RWPE2 (cell line): ENCODE results near the gene RGL1.

Experiments used
- ATAC-seq: fragments of 200-7000 bp; cut with Tn5 transposase; 3 replicates; pipeline ENCODE4 v1.9.1; 2021; ENCODE audit warnings: low read depth
- DNase-seq: peaks from one replicate; pipeline ENCODE4 v3.0.0-alpha.2; 2020; ENCODE audit warnings: low spot score
- H3K27ac ChIP-seq: fragments of 450-650 bp; 2 replicates; pipeline ENCODE4 v1.5.1; 2017; ENCODE audit warnings: mild to moderate bottlenecking; ENCODE audit not compliant: poor library complexity, severe bottlenecking
- H3K27me3 ChIP-seq: fragments of 250-450 bp; sonication (Bioruptor Pico); 2 replicates; pipeline ENCODE4 v1.5.1; 2021; ENCODE audit warnings: mild to moderate bottlenecking, moderate library complexity; ENCODE audit not compliant: insufficient read depth, poor library complexity, severe bottlenecking
- H3K36me3 ChIP-seq: fragments of 250-450 bp; sonication (Bioruptor Pico); 2 replicates; pipeline ENCODE4 v1.5.1; 2020; ENCODE audit warnings: low read depth, mild to moderate bottlenecking, moderate library complexity
- H3K4me1 ChIP-seq: fragments of 250-450 bp; sonication (Bioruptor Pico); 2 replicates; pipeline ENCODE4 v1.5.1; 2021; ENCODE audit warnings: mild to moderate bottlenecking, moderate library complexity; ENCODE audit not compliant: insufficient read depth, poor library complexity, severe bottlenecking
- H3K4me3 ChIP-seq: fragments of 250-450 bp; sonication (Bioruptor Pico); 2 replicates; pipeline ENCODE4 v1.5.1; 2021; ENCODE audit warnings: mild to moderate bottlenecking, moderate library complexity; ENCODE audit not compliant: severe bottlenecking
- H3K9me3 ChIP-seq: fragments of 250-450 bp; sonication (Bioruptor Pico); 2 replicates; pipeline ENCODE4 v1.5.1; 2021; ENCODE audit warnings: mild to moderate bottlenecking, moderate library complexity; ENCODE audit not compliant: severe bottlenecking
- CTCF ChIP-seq: fragments of 450-650 bp; IDR thresholded peaks from one replicate; pipeline ENCODE4 v1.5.1; 2017; ENCODE audit warnings: mild to moderate bottlenecking, moderate library complexity; ENCODE audit not compliant: poor library complexity, severe bottlenecking

The RGL1 gene

GRCh38 chr1:183911285-183911684, 106.4 kb downstream of the RGL1 start:
- Histone ChIP-seq H3K9me3 (no peaks in the 10 kb centered on the region), H3K36me3 (no peaks in the 10 kb centered on the region), H3K4me3 (no peak overlapping the region), H3K27me3 (no peaks in the 10 kb centered on the region), H3K27ac (no peak overlapping the region), H3K4me1 (no peaks in the 10 kb centered on the region)
- no peak for DNase-seq
- TF ChIP-seq CTCF, result no peak
- ATAC-seq, result no peak

- no peak overlapping the region for H3K27ac ChIP-seq
- no peak for DNase-seq
- H3K27me3 ChIP-seq, result no peaks in the 10 kb centered on the region
- H3K9me3 ChIP-seq, result no peaks in the 10 kb centered on the region
- H3K36me3 ChIP-seq, result no peaks in the 10 kb centered on the region
- no peak overlapping the region for H3K4me3 ChIP-seq
- ATAC-seq, result no peak
- no peaks in the 10 kb centered on the region for H3K4me1 ChIP-seq
- no peak for TF ChIP-seq CTCF
Observed at GRCh38 chr1:183912265-183912886, 107.5 kb downstream of the RGL1 start.

GRCh38 chr1:183913567-183913993, 108.7 kb downstream of the RGL1 start:
- H3K27ac ChIP-seq, result no peak overlapping the region
- no peak for TF ChIP-seq CTCF
- no peaks in the 10 kb centered on the region for H3K36me3 ChIP-seq
- DNase-seq (no peak), ATAC-seq (no peak)
- no peaks in the 10 kb centered on the region for H3K4me1 ChIP-seq
- H3K9me3 ChIP-seq, result no peaks in the 10 kb centered on the region
- H3K4me3 ChIP-seq, result no peak overlapping the region
- H3K27me3 ChIP-seq, result no peaks in the 10 kb centered on the region

GRCh38 chr1:183914276-183914675, 109.4 kb downstream of the RGL1 start:
- H3K4me1 ChIP-seq, result no peaks in the 10 kb centered on the region
- H3K36me3 ChIP-seq, result no peaks in the 10 kb centered on the region
- no peak overlapping the region for H3K27ac ChIP-seq
- no peak overlapping the region for H3K4me3 ChIP-seq
- no peaks in the 10 kb centered on the region for H3K27me3 ChIP-seq
- ATAC-seq, result no peak
- TF ChIP-seq CTCF, result no peak
- no peaks in the 10 kb centered on the region for H3K9me3 ChIP-seq
- DNase-seq, result no peak

- H3K27me3 ChIP-seq, result no peaks in the 10 kb centered on the region
Observed at GRCh38 chr1:183914891-183915290, 110.0 kb downstream of the RGL1 start.

More at GRCh38 chr1:183914891-183915290, 110.0 kb downstream of the RGL1 start:
- Histone ChIP-seq H3K27ac (no peak overlapping the region), H3K36me3 (no peaks in the 10 kb centered on the region), H3K4me3 (no peak overlapping the region), H3K4me1 (no peaks in the 10 kb centered on the region), H3K9me3 (no peaks in the 10 kb centered on the region)
- DNase-seq (no peak), ATAC-seq (no peak)
- TF ChIP-seq CTCF, result no peak
